ENCODE data around the gene RACK1. TPM values are rescaled to one million over a fixed set of nuclear protein-coding genes. Genes with fewer than 3 reads are reported as not detected.

RACK1 gene
- total and polyA plus RNA-seq, 2 of the 13 experiments (the other 11 are each of a cell fraction or from before 2014, with no cell fraction given), result 2,514 to 6,141 TPM

DNA sequence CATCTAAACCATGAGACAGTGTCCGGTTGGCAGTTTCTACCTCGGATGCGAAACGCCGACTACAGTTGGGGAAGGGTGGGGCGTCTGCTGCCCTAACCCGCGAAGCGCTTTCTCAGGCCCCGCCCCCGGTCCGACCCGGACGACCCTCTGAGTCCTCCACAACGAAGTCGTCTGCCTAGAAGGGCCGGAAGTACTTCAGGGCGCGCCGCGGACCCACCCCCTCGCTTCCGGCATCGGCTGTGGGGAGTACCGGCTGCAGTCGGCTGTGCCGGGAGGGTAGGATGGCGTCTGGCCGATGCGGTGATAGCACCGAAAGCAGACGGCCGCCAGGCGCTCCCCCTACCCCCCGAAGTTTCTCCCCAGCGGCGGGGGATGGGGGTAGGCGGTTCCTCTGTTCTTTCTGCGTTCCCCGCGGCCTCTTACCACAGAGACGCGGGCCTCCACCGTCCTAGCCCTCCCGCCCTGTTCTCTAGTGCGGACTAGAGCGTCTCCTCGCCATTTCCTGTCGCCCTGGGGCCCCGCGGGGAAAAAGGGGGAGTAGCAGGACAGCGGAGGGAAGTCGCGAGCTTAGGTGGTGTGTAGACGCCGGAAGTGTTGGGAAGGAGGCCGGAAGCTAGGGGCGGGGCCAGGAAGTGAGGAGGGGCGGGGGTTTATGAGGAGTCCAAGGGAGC, 20.5 kb downstream of the RACK1 start, which contains the start of gene TRIM41 (continued):
- TF ChIP-seq ZNF138 (CRISPR knock-in tag; IDR thresholded peaks at IDR 0.05; ENCODE audit: low read depth) (no peak), HNRNPLL (IDR thresholded peaks at IDR 0.05; ENCODE audit: low read depth, low read length, poor library complexity, severe bottlenecking) (peak; percentile 70), ZNF724P (CRISPR knock-in tag; IDR thresholded peaks at IDR 0.05; ENCODE audit: borderline replicate concordance) (0 out of 2 replicates have a peak, but pooled peaks have one; percentile 39), ZNF543 (CRISPR knock-in tag; IDR thresholded peaks at IDR 0.05) (peak; percentile 77; the same call in 1 of the 2 replicates), KLF12 (CRISPR knock-in tag; IDR thresholded peaks at IDR 0.05; ENCODE audit: borderline replicate concordance) (peak; percentile 67; the same call in 1 of the 2 replicates), TP53 (CRISPR knock-in tag; conservative IDR thresholded peaks at IDR 0.05) (no peak), NCOR1 (IDR thresholded peaks at IDR 0.05; ENCODE audit: borderline replicate concordance, low read length) (peak; percentile 65; the same call in 1 of the 2 replicates), CCDC6 (CRISPR knock-in tag; IDR thresholded peaks at IDR 0.05) (no peak; the same call in 1 of the 2 replicates), ZNF790 (CRISPR knock-in tag; IDR thresholded peaks at IDR 0.05; ENCODE audit: borderline replicate concordance) (no peak), TEAD3 (CRISPR knock-in tag; optimal IDR thresholded peaks at IDR 0.05; ENCODE audit: borderline replicate concordance) (peak; percentile 62), JUN (CRISPR knock-in tag; IDR thresholded peaks at IDR 0.05) (peak; percentile 62; the same call in 1 of the 2 replicates), ZNF678 (CRISPR knock-in tag; IDR thresholded peaks at IDR 0.05) (0 out of 2 replicates have a peak, but pooled peaks have one; percentile 68), ZNF7 (CRISPR knock-in tag; IDR thresholded peaks at IDR 0.05) (no peak), ZBTB25 (CRISPR knock-in tag; IDR thresholded peaks at IDR 0.05) (peak; percentile 96), ZNF816 (CRISPR knock-in tag; IDR thresholded peaks at IDR 0.05; ENCODE audit: borderline replicate concordance) (peak; percentile 52; the same call in 1 of the 2 replicates), ZNF101 (CRISPR knock-in tag; IDR thresholded peaks at IDR 0.05; ENCODE audit: borderline replicate concordance, low read depth) (peak; percentile 72; the same call in 1 of the 2 replicates), ZSCAN5A (CRISPR knock-in tag; IDR thresholded peaks at IDR 0.05; ENCODE audit: borderline replicate concordance) (peak; percentile 58; the same call in 1 of the 2 replicates), ZNF577 (CRISPR knock-in tag; IDR thresholded peaks at IDR 0.05; ENCODE audit: borderline replicate concordance, low read depth) (no peak), PAWR (CRISPR knock-in tag; IDR thresholded peaks at IDR 0.05; ENCODE audit: borderline replicate concordance) (peak; percentile 67; the same call in 1 of the 2 replicates), RFX5 (IDR thresholded peaks at IDR 0.05; ENCODE audit: low read depth, low read length) (peak; percentile 11; the same call in 1 of the 2 replicates), ZNF552 (CRISPR knock-in tag; IDR thresholded peaks at IDR 0.05; ENCODE audit: borderline replicate concordance) (peak; percentile 48; the same call in 1 of the 2 replicates), FOXK1 (CRISPR knock-in tag; IDR thresholded peaks at IDR 0.05; ENCODE audit: borderline replicate concordance, low read depth) (peak; percentile 92; the same call in 1 of the 2 replicates), KMT2A (CRISPR knock-in tag; IDR thresholded peaks at IDR 0.05) (no peak), STAT6 (CRISPR knock-in tag; IDR thresholded peaks at IDR 0.05; ENCODE audit: borderline replicate concordance) (peak; percentile 92; the same call in 1 of the 2 replicates), ZNF761 (CRISPR knock-in tag; conservative IDR thresholded peaks at IDR 0.05) (peak; percentile 83; the same call in 1 of the 2 replicates)

Measured in HepG2 (cell line).